Measurements from ENCODE around the gene HINT2. TPM values are rescaled to one million over a fixed set of nuclear protein-coding genes. Genes with fewer than 3 reads are reported as not detected.
A peak's percentile ranks its signal among the peaks of the same experiment; 100 is the strongest.

HINT2 gene
- polyA plus RNA-seq, 1 donor from 2014 or later, result 89.2 TPM

DNA sequence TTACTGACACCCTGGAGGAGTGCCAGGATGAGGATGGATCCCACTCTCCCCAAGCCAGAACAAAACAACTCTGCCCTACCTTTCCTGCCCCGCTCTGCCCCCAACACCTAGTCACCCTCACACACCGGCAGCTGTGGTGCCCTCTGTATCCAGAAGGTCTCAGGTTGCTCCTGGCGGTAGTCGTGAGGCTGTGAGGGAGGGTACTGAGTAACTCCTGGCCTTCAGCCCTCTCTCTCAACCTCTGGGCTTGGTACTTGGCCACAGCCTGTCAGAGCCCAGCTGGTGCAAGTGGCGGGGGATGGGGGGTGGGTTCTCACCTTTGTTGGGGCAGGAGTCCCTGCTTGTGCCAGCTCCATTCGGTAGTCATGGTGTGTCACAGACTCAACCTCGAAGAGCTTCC, 4.7 kb downstream of the HINT2 start:
- Mint-ChIP-seq H3K4me3 (no peak overlapping the region), H3K9me3 (no peaks in the 10 kb centered on the region), H3K4me1 (peaks cover 17 to 27% (median 23%) of the 10 kb centered on the region in 3 donors), H3K27me3 (no peaks in the 10 kb centered on the region), H3K27ac (no peak overlapping the region), H3K36me3 (peaks cover 6% of the 10 kb centered on the region)

GRCh38 chr9:35808433-35808832, 6.4 kb downstream of the HINT2 start:
- H3K27me3 Mint-ChIP-seq, result no peaks in the 10 kb centered on the region
- H3K4me1 Mint-ChIP-seq, result peaks cover 8 to 19% (median 14%) of the 10 kb centered on the region in 3 donors
- H3K27ac Mint-ChIP-seq, result no peak overlapping the region
- no peak overlapping the region for H3K4me3 Mint-ChIP-seq
- H3K36me3 Mint-ChIP-seq, result peaks cover 8% of the 10 kb centered on the region
- no peaks in the 10 kb centered on the region for H3K9me3 Mint-ChIP-seq

DNA sequence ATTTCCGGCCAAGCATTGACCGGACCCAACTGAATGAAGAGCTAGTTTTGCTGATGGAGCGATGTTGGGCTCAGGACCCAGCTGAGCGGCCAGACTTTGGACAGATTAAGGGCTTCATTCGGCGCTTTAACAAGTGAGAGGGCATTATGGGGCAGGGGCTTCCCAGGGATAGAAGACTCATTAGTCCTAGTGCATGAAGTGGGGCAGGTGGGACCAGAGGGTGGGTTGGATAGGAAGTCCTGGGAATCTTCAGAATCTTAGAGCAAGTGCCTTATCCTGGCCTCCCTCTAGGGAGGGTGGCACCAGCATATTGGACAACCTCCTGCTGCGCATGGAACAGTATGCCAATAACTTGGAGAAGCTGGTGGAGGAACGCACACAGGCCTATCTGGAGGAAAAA, 8.7 kb downstream of the HINT2 start:
- Mint-ChIP-seq H3K4me1 (peaks cover 0 to 2% (median under 1%) of the 10 kb centered on the region in 3 donors), H3K36me3 (peaks cover 13% of the 10 kb centered on the region), H3K9me3 (no peaks in the 10 kb centered on the region), H3K27ac (no peak overlapping the region), H3K4me3 (no peak overlapping the region), H3K27me3 (no peaks in the 10 kb centered on the region)

- H3K4me3 Mint-ChIP-seq, result no peak overlapping the region
- peaks cover 10% of the 10 kb centered on the region for H3K36me3 Mint-ChIP-seq
- peaks cover 0 to 3% (median 0%) of the 10 kb centered on the region in 3 donors for H3K4me1 Mint-ChIP-seq
- H3K27ac Mint-ChIP-seq, result peak overlapping the region in 2 of 3 donors; percentile 5 to 67
- H3K9me3 Mint-ChIP-seq, result no peaks in the 10 kb centered on the region
- no peaks in the 10 kb centered on the region for H3K27me3 Mint-ChIP-seq
These were observed 13.3 kb downstream of the HINT2 start for GRCh38 chr9:35801328-35802128.

DNA sequence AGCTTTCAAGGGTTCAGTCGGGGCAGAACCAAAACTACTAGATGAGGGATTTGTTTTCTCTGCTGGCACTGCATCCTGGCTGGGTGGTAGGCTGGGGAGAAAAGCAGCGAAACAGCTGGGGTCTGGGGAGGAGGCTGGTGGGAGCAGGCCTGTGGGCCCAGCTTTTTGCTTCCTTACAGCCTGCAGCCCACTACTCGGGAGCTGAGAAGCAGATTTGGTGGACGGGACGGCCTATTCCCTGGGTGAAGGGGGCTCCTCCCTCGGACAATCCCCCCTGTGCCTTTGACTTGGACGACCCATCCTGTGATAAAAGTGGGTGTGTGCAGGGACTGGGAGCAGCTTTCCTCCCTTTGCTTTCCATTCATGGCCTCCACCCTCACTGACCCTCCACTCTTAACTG, 14.3 kb downstream of the HINT2 start:
- H3K36me3 Mint-ChIP-seq, result peaks cover 10% of the 10 kb centered on the region
- H3K9me3 Mint-ChIP-seq, result no peaks in the 10 kb centered on the region
- no peak overlapping the region for H3K4me3 Mint-ChIP-seq
- no peak overlapping the region for H3K27ac Mint-ChIP-seq
- H3K27me3 Mint-ChIP-seq, result no peaks in the 10 kb centered on the region
- peaks cover 0 to 3% (median 0%) of the 10 kb centered on the region in 3 donors for H3K4me1 Mint-ChIP-seq

GRCh38 chr9:35798658-35799374, 16.0 kb downstream of the HINT2 start:
- peaks cover 8% of the 10 kb centered on the region for H3K36me3 Mint-ChIP-seq
- no peak overlapping the region for H3K27ac Mint-ChIP-seq
- no peaks in the 10 kb centered on the region for H3K9me3 Mint-ChIP-seq
- peaks cover 0 to 3% (median 0%) of the 10 kb centered on the region in 3 donors for H3K4me1 Mint-ChIP-seq
- H3K4me3 Mint-ChIP-seq, result no peak overlapping the region
- no peaks in the 10 kb centered on the region for H3K27me3 Mint-ChIP-seq

DNA sequence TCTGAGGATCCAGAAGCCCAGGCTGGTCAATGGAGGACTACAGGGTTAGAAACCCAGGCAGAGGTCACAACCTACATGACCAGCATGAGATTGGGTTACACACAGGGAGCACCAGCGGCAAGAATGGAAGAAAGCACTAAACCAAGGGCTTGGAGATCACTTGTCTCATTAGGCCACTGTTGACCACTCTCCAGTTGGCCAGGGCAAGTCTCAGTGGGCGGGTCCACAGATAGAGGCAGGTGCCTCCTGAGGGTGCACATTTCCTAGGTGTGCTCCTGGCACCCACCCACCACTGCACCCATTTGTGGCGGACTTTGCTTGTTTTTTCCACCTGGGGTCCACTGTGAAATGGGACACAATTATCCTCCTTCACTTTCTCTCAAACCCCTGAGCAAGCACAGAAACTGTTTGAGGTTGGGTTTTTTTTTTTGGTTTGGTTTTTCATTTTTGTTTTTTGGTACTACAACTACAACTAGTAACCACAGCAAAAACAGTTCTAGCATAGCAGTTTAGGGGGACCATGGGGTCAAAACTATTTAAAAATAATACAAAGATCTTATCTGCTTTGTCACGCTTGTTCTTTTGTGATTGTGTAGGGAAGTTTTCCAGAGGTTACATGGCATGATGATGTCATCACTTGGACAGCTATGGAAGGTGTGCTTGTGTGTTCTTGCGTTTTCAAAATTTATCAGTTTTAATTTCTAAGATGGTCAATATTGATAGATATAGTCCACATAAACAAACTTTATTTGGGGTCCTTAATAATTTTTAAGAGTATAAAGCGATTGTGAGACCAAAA, 17.3 kb downstream of the HINT2 start:
- H3K27ac Mint-ChIP-seq, result no peak overlapping the region
- H3K36me3 Mint-ChIP-seq, result peaks cover 2% of the 10 kb centered on the region
- no peaks in the 10 kb centered on the region for H3K9me3 Mint-ChIP-seq
- H3K27me3 Mint-ChIP-seq, result no peaks in the 10 kb centered on the region
- peaks cover 0 to 3% (median 0%) of the 10 kb centered on the region in 3 donors for H3K4me1 Mint-ChIP-seq
- no peak overlapping the region for H3K4me3 Mint-ChIP-seq

- Mint-ChIP-seq H3K27me3 (no peaks in the 10 kb centered on the region), H3K9me3 (no peaks in the 10 kb centered on the region), H3K4me3 (no peak overlapping the region), H3K36me3 (no peaks in the 10 kb centered on the region), H3K27ac (no peak overlapping the region), H3K4me1 (peaks cover 0 to 2% (median 0%) of the 10 kb centered on the region in 3 donors)
These were observed 19.1 kb downstream of the HINT2 start for GRCh38 chr9:35795695-35796094.

DNA sequence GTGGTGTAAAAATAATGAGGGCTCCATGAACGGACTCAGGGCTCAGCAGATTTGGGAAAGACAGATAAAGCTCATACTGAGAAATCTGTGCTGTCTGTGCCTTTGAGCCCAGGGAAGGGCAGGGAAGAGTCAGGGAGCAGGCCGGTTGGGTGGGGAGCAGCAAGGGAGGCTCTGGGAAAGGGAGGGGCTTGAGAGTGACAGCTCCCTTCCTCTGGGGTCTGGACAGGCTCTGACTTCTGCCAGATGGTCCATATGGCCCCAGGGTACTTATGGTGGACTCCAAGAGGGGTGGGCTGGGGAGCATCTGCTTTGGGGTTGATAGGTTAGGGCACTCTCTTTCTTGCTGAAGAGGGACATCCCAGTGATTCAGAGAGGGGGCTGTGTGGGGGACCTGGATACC, 21.4 kb downstream of the HINT2 start:
- Mint-ChIP-seq H3K4me1 (peaks cover 0 to 6% (median 5%) of the 10 kb centered on the region in 3 donors), H3K4me3 (no peak overlapping the region), H3K36me3 (no peaks in the 10 kb centered on the region), H3K27me3 (no peaks in the 10 kb centered on the region), H3K27ac (no peak overlapping the region), H3K9me3 (no peaks in the 10 kb centered on the region)

- Mint-ChIP-seq H3K9me3 (no peaks in the 10 kb centered on the region), H3K36me3 (no peaks in the 10 kb centered on the region), H3K4me3 (no peak overlapping the region), H3K4me1 (peaks cover 0 to 6% (median 5%) of the 10 kb centered on the region in 3 donors), H3K27ac (no peak overlapping the region), H3K27me3 (no peaks in the 10 kb centered on the region)
These were observed 22.0 kb downstream of the HINT2 start for GRCh38 chr9:35792826-35793225.

GRCh38 chr9:35792024-35792813, 22.6 kb downstream of the HINT2 start:
- peaks cover 0 to 6% (median 6%) of the 10 kb centered on the region in 3 donors for H3K4me1 Mint-ChIP-seq
- no peak overlapping the region for H3K4me3 Mint-ChIP-seq
- H3K27ac Mint-ChIP-seq, result no peak overlapping the region
- H3K9me3 Mint-ChIP-seq, result no peaks in the 10 kb centered on the region
- no peaks in the 10 kb centered on the region for H3K27me3 Mint-ChIP-seq
- H3K36me3 Mint-ChIP-seq, result no peaks in the 10 kb centered on the region

DNA sequence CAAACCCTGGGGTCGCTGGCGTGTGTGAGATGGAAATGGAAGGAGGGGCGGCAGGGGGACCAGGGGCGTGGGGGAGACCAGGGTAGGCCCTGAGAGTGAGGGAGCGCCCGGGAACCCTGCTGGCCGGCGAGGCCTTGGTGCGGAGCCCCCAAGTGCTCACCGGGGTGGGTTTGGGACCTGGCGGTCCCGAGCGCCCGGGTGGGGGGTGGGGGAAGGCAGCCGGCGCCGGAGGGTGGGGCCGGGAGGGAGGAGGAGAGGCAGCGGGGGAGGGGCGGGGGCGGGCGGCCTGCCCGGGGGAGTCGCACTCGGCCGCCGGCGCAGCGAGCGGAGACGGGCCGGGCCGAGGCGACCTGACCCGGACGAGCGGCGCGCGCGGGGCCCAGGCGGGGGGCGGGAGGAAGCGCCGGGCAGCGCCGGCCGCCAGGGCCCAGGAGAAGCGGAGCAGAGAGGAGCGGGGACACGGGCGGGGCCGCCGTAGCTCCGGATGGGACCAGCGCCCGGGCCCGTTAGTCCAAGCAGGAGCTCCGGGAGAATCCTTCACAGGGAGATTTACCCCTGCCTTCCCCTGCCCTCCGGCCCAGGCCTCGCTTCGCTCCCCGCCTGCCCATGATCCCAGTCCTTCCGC, 23.4 kb downstream of the HINT2 start, which contains the start of gene NPR2:
Gene NPR2 (plus strand): TSS at position 295 of the 625 bp plus-strand sequence. CDS start 818 bp downstream, outside the sequence.
- no peaks in the 10 kb centered on the region for H3K9me3 Mint-ChIP-seq
- no peak within 1 kb of the TSS for H3K4me3 Mint-ChIP-seq
- peak within 1 kb of the TSS in 1 of 3 donors; percentile 23 for H3K27ac Mint-ChIP-seq
- H3K4me1 Mint-ChIP-seq, result peaks cover 0 to 6% (median 6%) of the 10 kb centered on the region in 3 donors
- H3K27me3 Mint-ChIP-seq, result no peaks in the 10 kb centered on the region
- H3K36me3 Mint-ChIP-seq, result no peaks in the 10 kb centered on the region

DNA sequence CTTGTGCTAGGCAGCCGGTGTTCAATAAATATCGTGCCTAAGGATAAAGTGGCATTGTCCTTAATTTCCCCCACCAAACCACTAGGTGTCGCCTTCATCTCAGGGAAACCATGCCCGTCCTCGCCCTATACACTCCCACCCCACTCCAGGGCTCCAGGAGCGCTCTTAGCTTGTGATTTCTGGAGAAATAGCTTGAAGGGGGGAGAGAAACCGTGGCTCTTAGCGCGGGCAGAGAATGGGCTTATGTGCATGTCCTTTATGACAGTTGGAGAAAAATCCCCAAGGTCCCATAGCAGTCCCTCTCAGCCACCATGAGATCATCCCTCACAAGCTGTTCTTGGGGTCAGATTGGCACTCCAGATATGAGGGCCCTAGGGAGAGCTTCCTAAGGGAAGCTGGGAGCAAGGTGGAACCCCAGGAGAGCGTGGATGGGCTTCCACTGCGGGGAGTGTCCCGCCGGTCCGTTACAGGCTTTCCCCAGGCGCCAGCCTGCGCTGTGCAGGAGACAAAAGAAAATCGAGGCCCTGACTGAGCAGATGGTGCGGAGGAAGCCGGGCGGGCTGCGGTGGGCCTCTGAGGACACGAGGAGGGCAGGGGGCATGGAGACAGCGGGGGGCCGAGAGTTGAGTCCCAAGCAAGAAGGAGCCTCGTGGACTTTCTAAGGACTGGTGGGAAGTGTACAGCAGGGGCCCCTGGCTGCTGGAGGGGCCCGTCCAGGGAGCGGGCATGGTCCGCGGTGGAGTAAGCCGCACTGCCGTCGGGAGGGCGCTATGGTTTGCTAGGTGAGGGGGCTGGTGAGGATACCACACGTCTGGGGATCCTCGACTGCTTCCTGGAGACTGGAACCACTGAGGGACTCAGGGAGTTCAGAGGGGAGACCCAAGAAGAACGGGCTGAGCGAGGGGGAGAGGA, 24.2 kb downstream of the HINT2 start:
- peak overlapping the region in 1 of 3 donors; percentile 23 for H3K27ac Mint-ChIP-seq
- peaks cover 0 to 6% (median 6%) of the 10 kb centered on the region in 3 donors for H3K4me1 Mint-ChIP-seq
- H3K36me3 Mint-ChIP-seq, result no peaks in the 10 kb centered on the region
- H3K27me3 Mint-ChIP-seq, result no peaks in the 10 kb centered on the region
- no peak overlapping the region for H3K4me3 Mint-ChIP-seq
- no peaks in the 10 kb centered on the region for H3K9me3 Mint-ChIP-seq

Measured in IgD-negative memory B cell (primary cell).